Spleen (tissue), 11 donors: ENCODE results near the gene NRXN3. TPM values are rescaled to one million over a fixed set of nuclear protein-coding genes. Genes with fewer than 3 reads are reported as not detected.

Source experiments
- DNase-seq: peaks from one replicate; pipeline ENCODE4 v3.0.0-alpha.2; 2020
- H3K27ac ChIP-seq, 8 donors: fragments of 200-600 bp; sonication (generic) in 7 of 8; 1 replicate in 4 of 8; 2 replicates in 4 of 8; pipeline versions ENCODE4 v1.5.0 to v1.8.0; 2016 to 2021; ENCODE audit warnings: inconsistent platforms in 4 of 8, mild to moderate bottlenecking in 4 of 8, moderate library complexity in 1 of 8
- H3K27me3 ChIP-seq, 7 donors: fragments of 200-600 bp; sonication (generic) in 6 of 7; replicated peaks in 1 of 7; 1 replicate in 4 of 7; 2 replicates in 3 of 7; pipeline versions ENCODE4 v1.5.0 to v1.8.0; 2016 to 2021; ENCODE audit warnings: inconsistent platforms in 3 of 7, mild to moderate bottlenecking in 1 of 7
- H3K36me3 ChIP-seq, 6 donors: fragments of 200-600 bp; sonication (generic) in 5 of 6; 1 replicate in 4 of 6; 2 replicates in 2 of 6; pipeline versions ENCODE4 v1.5.0 to v1.8.0; 2016 to 2021; ENCODE audit warnings: inconsistent platforms in 2 of 6
- H3K4me1 ChIP-seq, 6 donors: fragments of 200-600 bp; sonication (generic) in 5 of 6; 1 replicate in 3 of 6; 2 replicates in 3 of 6; pipeline versions ENCODE4 v1.5.0 to v1.8.0; 2016 to 2021; ENCODE audit warnings: inconsistent platforms in 3 of 6
- H3K4me3 ChIP-seq, 8 donors: fragments of 200-600 bp; sonication (generic) in 7 of 8; 1 replicate in 4 of 8; 2 replicates in 4 of 8; pipeline versions ENCODE4 v1.5.0 to v1.8.0; 2016 to 2021; ENCODE audit warnings: inconsistent platforms in 4 of 8, mild to moderate bottlenecking in 4 of 8, moderate library complexity in 2 of 8
- H3K9me3 ChIP-seq, 8 donors: fragments of 200-600 bp; sonication (generic) in 7 of 8; 1 replicate in 4 of 8; 2 replicates in 4 of 8; pipeline versions ENCODE4 v1.5.0 to v1.8.0; 2016 to 2021; ENCODE audit warnings: inconsistent platforms in 4 of 8
- POLR2A ChIP-seq, 3 donors: fragments of 450-650 bp; IDR thresholded peaks; one replicate each; pipeline ENCODE4 v1.5.1; 2017; ENCODE audit warnings: antibody characterized with exemption in 3 of 3, mild to moderate bottlenecking in 1 of 3
- POLR2AphosphoS5 ChIP-seq, 3 donors: sonication (generic); formaldehyde crosslinking; IDR thresholded peaks; one replicate each; pipeline ENCODE4 v1.5.1; 2017; ENCODE audit warnings: antibody characterized with exemption in 3 of 3
- WGBS, 5 donors: extraction: QIAGEN DNeasy Blood & Tissue Kit in 3 of 5; methylation state at CpG; one replicate each; pipeline versions ENCODE4 v1.1.5 to v1.1.7; 2013 to 2018; 5-methylcytosine and 5-hydroxymethylcytosine counted together
- intact Hi-C: fragments of 100-400 bp; cut with DNase I; formaldehyde crosslinking; loops from one replicate; pipeline ENCODE4 v1.15.0; 2023; ENCODE audit warnings: low total_unique reads
- polyA plus RNA-seq, 3 donors: library from polyadenylated mRNA; stranded (reverse); fragments of 200-250 nt; gene quantifications; one replicate each; pipeline ENCODE4 v1.2.1, GENCODE V29; 2013
- total RNA-seq, 7 donors: library from RNA; depleted of rRNA in 3 of 7; stranded (reverse); fragments of >200 nt in 3 of 7; fragmentation: NEBNext Ultra II Directional in 4 of 7; extraction: Animal tissue kit (Norgen Biotek cat#: 25700) in 4 of 7; gene quantifications; one replicate each; pipeline versions ENCODE4 v1.1.0 to v1.2.1, GENCODE V29; 2016 to 2021
- TF ChIP-seq, protein P1 (sequence below), 11 experiments: fragments of 200-600 bp in 7 of 11; fragments of 450-650 bp in 4 of 11; sonication (generic) in 4 of 11; IDR thresholded peaks in 8 of 11; conservative IDR thresholded peaks in 3 of 11; 1 replicate in 7 of 11; 2 replicates in 4 of 11; pipeline versions ENCODE4 v1.4.0 to v1.8.0; 2016 to 2021; ENCODE audit warnings: antibody characterized with exemption in 11 of 11, inconsistent platforms in 4 of 11, mild to moderate bottlenecking in 1 of 11
- donor health status: healthy with polysubstance abuse.
- donor health status: DM: no; HTN: no; CAD: no; lungs with moderate emphysema.
- donor health status: DM: no; HTN: no; CAD: no.
- donor health status: Bipolar disorder and iron deficiency.
- donor health status: healthy.
- donor health status: DM: no; HTN: no; CAD: no.
- donor health status: DM: yes; HTN: yes; CAD: no.

Gene NRXN3
- total and polyA plus RNA-seq, 10 donors: 0.21 to 11.5 (median 1.6) TPM

GRCh38 chr14:79408696-79409095, 1238.5 kb downstream of the NRXN3 start:
- Histone ChIP-seq H3K27me3 (no peaks in the 10 kb centered on the region), H3K4me3 (no peak overlapping the region), H3K27ac (no peak overlapping the region), H3K36me3 (no peaks in the 10 kb centered on the region), H3K9me3 (no peaks in the 10 kb centered on the region), H3K4me1 (no peaks in the 10 kb centered on the region)
- 79 to 95% (median 81%) methylated on average over 1 of the region's 1 CpG for WGBS, 5 donors
- TF ChIP-seq POLR2AphosphoS5 (IDR thresholded peaks at IDR 0.05) (no peak), POLR2A (IDR thresholded peaks at IDR 0.05) (no peak)
- TF ChIP-seq, protein P1, sequence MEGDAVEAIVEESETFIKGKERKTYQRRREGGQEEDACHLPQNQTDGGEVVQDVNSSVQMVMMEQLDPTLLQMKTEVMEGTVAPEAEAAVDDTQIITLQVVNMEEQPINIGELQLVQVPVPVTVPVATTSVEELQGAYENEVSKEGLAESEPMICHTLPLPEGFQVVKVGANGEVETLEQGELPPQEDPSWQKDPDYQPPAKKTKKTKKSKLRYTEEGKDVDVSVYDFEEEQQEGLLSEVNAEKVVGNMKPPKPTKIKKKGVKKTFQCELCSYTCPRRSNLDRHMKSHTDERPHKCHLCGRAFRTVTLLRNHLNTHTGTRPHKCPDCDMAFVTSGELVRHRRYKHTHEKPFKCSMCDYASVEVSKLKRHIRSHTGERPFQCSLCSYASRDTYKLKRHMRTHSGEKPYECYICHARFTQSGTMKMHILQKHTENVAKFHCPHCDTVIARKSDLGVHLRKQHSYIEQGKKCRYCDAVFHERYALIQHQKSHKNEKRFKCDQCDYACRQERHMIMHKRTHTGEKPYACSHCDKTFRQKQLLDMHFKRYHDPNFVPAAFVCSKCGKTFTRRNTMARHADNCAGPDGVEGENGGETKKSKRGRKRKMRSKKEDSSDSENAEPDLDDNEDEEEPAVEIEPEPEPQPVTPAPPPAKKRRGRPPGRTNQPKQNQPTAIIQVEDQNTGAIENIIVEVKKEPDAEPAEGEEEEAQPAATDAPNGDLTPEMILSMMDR (IDR thresholded peaks at IDR 0.05 in 8 of 11, conservative IDR thresholded peaks at IDR 0.05 in 3 of 11): no peak
- intact Hi-C loops: no loop called here
- DNase-seq: no peak

DNA sequence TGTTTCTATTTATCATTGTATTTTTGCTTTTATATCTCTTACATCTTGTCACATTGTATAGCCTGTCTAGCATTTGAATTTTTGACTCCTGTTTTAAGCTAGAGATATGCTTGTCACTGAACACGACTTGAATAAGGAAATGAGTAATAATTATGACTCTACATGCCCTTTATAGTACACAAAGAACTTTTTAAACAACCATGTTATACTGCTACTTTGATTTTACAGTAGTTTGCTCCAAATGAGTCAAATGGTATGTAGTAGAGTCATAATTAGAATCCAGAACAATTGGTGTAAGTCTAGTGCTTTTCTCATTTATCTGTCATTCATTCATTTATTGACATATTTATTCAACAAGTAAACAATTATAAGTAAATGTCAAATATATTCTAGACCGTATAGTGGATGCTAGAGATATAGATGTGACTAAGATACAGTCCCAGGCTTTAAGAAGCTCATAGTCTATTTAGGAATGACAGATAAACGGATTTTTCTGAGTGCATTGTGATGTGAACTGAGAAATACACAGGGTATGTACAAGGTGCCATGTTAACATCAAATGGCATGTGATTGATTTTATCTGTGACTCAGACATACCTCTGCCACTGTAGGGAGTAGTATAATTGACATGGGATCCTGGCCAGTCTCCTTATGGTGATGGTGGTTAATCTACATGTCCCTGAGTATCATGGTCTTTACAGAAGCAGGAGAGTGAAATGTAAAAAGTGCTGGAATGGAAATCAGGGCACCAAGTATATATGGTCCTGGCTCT, 1241.4 kb downstream of the NRXN3 start:
- Histone ChIP-seq H3K36me3 (no peaks in the 10 kb centered on the region), H3K4me3 (no peak overlapping the region), H3K4me1 (no peaks in the 10 kb centered on the region), H3K9me3 (no peaks in the 10 kb centered on the region), H3K27me3 (no peaks in the 10 kb centered on the region), H3K27ac (no peak overlapping the region)
- DNase-seq: no peak
- intact Hi-C loops: no loop called here
- TF ChIP-seq POLR2AphosphoS5 (IDR thresholded peaks at IDR 0.05) (no peak), POLR2A (IDR thresholded peaks at IDR 0.05) (no peak)
- TF ChIP-seq, protein P1 (IDR thresholded peaks at IDR 0.05 in 8 of 11, conservative IDR thresholded peaks at IDR 0.05 in 3 of 11): no peak
- whole genome bisulfite sequencing, 5 donors: 57 to 75% (median 62%) methylated on average over 3 of the region's 3 CpGs

- Histone ChIP-seq H3K36me3 (no peaks in the 10 kb centered on the region), H3K27ac (no peak overlapping the region), H3K4me3 (no peak overlapping the region), H3K9me3 (no peaks in the 10 kb centered on the region), H3K27me3 (no peaks in the 10 kb centered on the region), H3K4me1 (no peaks in the 10 kb centered on the region)
- no peak for DNase-seq
- WGBS, 5 donors: 58 to 87% (median 61%) methylated on average over 2 of the region's 2 CpGs
- intact Hi-C loops: no loop called here
- TF ChIP-seq, protein P1 (IDR thresholded peaks at IDR 0.05 in 8 of 11, conservative IDR thresholded peaks at IDR 0.05 in 3 of 11): no peak
- TF ChIP-seq POLR2AphosphoS5 (IDR thresholded peaks at IDR 0.05) (no peak), POLR2A (IDR thresholded peaks at IDR 0.05) (no peak)
Observed at GRCh38 chr14:79412822-79413221, 1242.6 kb downstream of the NRXN3 start.

DNA sequence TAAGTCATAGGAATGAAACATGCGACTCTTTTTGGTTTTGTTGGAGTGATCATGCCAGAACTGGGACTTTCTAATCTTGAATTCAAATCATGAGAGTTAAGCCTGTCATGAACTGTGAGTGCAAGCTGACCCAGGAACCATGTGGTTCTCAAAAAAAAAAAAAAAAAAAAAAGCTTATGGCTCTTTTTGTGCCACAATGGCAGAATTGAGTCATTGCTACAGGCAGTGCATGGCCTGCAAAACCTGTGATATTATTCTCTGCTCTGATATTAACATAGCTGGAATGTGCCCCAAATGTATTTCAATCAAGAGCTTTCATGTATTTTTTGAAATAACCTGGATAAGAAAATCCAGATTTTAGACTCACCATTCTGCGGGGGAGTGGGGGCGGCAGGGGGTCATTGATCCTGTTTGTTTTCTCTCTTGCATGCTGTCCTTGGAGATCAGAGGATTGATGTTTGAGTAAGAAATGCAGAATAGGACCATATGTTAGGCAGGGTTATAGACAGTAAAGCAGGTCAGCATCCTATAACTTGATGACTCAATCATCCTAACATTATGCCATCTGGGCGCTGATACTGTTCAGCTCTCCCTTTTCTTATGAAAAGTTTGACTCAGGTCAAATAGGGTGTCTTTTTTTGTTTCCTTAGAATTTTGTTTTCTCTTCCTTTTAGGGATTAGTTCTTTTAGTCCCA, 1243.7 kb downstream of the NRXN3 start:
- intact Hi-C loops: no loop called here
- no peak overlapping the region for H3K27ac ChIP-seq
- no peaks in the 10 kb centered on the region for H3K27me3 ChIP-seq
- H3K9me3 ChIP-seq: no peaks in the 10 kb centered on the region
- TF ChIP-seq POLR2AphosphoS5 (IDR thresholded peaks at IDR 0.05) (no peak), POLR2A (IDR thresholded peaks at IDR 0.05) (no peak)
- TF ChIP-seq, protein P1 (IDR thresholded peaks at IDR 0.05 in 8 of 11, conservative IDR thresholded peaks at IDR 0.05 in 3 of 11): no peak
- H3K4me1 ChIP-seq: no peaks in the 10 kb centered on the region
- WGBS, 5 donors: 86 to 95% (median 89%) methylated on average over 4 of the region's 4 CpGs
- no peaks in the 10 kb centered on the region for H3K36me3 ChIP-seq
- no peak for DNase-seq
- no peak overlapping the region for H3K4me3 ChIP-seq
